PC-3 (cell line): ENCODE data around the gene ZNF311.
"Not testable (repeated sequence)": the region's sequence is repeated elsewhere in the genome, so short reads cannot be mapped to it uniquely, and the experiment has no call there.

Source experiments
- CTCF ChIP-seq: fragments of 300-600 bp; sonication (generic); conservative IDR thresholded peaks from 2 replicates; pipeline ENCODE4 v1.5.1; 2017; ENCODE audit warnings: antibody characterized with exemption, low read depth, mild to moderate bottlenecking, low read length
- EZH2phosphoT487 ChIP-seq: fragments of 300-600 bp; sonication (generic); IDR thresholded peaks from 2 replicates; pipeline ENCODE4 v1.6.1; 2018; ENCODE audit warnings: mild to moderate bottlenecking, antibody characterized with exemption, low read length, borderline replicate concordance

GRCh38 chr6:28958561-28959243, 46.4 kb downstream of the ZNF311 start:
- TF ChIP-seq EZH2phosphoT487, CTCF: not testable (repeated sequence)
